ENCODE data around the gene FILIP1. TPM values are rescaled to one million over a fixed set of nuclear protein-coding genes. Genes with fewer than 3 reads are reported as not detected.
"Not testable (repeated sequence)": the region's sequence is repeated elsewhere in the genome, so short reads cannot be mapped to it uniquely, and the experiment has no call there.

FILIP1 gene
- polyA plus RNA-seq, 3 donors from 2014 or later, result not detected

- not testable (repeated sequence) for H3K4me3 Mint-ChIP-seq, H3K9me3 Mint-ChIP-seq, H3K4me1 Mint-ChIP-seq, DNase-seq, H3K36me3 Mint-ChIP-seq, H3K27ac Mint-ChIP-seq
- peaks cover 0 to 11% (median 3%) of the 10 kb centered on the region in 3 donors for H3K27me3 Mint-ChIP-seq (ENCODE audit: low read depth in 3 of 3)
Observed at GRCh38 chr6:75432809-75433208, 60.8 kb downstream of the FILIP1 start.

GRCh38 chr6:75431379-75431778 lies 62.2 kb downstream of the FILIP1 start:
- H3K36me3 Mint-ChIP-seq, result peaks cover 0 to 4% (median 0%) of the 10 kb centered on the region in 3 donors
- no peaks in the 10 kb centered on the region for H3K4me1 Mint-ChIP-seq
- no peak overlapping the region for H3K27ac Mint-ChIP-seq
- no peak for DNase-seq
- H3K4me3 Mint-ChIP-seq, result no peak overlapping the region
- H3K27me3 Mint-ChIP-seq (ENCODE audit: low read depth in 3 of 3), result peaks cover 1 to 11% (median 3%) of the 10 kb centered on the region in 3 donors
- H3K9me3 Mint-ChIP-seq, result peaks cover 0 to 3% (median under 1%) of the 10 kb centered on the region in 6 donors

- no peak for DNase-seq
- Mint-ChIP-seq H3K4me3 (no peak overlapping the region), H3K36me3 (peaks cover 0 to 4% (median 0%) of the 10 kb centered on the region in 3 donors), H3K27ac (no peak overlapping the region), H3K4me1 (no peaks in the 10 kb centered on the region), H3K27me3 (ENCODE audit: low read depth in 3 of 3) (peaks cover 1 to 10% (median 3%) of the 10 kb centered on the region in 3 donors), H3K9me3 (peaks cover 0 to 3% (median under 1%) of the 10 kb centered on the region in 6 donors)
Observed at GRCh38 chr6:75430631-75431325, 62.8 kb downstream of the FILIP1 start.

- Mint-ChIP-seq H3K4me1 (no peaks in the 10 kb centered on the region), H3K4me3 (no peak overlapping the region), H3K36me3 (peaks cover 0 to 4% (median 0%) of the 10 kb centered on the region in 3 donors), H3K9me3 (peaks cover 0 to 3% (median under 1%) of the 10 kb centered on the region in 6 donors), H3K27ac (no peak overlapping the region), H3K27me3 (ENCODE audit: low read depth in 3 of 3) (peaks cover 0 to 8% (median 1%) of the 10 kb centered on the region in 3 donors)
- no peak for DNase-seq
Observed at GRCh38 chr6:75429061-75429703, 64.4 kb downstream of the FILIP1 start.

GRCh38 chr6:75428204-75428603 lies 65.4 kb downstream of the FILIP1 start:
- no peak overlapping the region for H3K4me3 Mint-ChIP-seq
- DNase-seq, result no peak
- no peak overlapping the region for H3K27ac Mint-ChIP-seq
- H3K9me3 Mint-ChIP-seq, result peaks cover 0 to 3% (median under 1%) of the 10 kb centered on the region in 6 donors
- peaks cover 0 to 8% (median 1%) of the 10 kb centered on the region in 3 donors for H3K27me3 Mint-ChIP-seq (ENCODE audit: low read depth in 3 of 3)
- no peaks in the 10 kb centered on the region for H3K4me1 Mint-ChIP-seq
- H3K36me3 Mint-ChIP-seq, result peaks cover 0 to 4% (median 0%) of the 10 kb centered on the region in 3 donors

- Mint-ChIP-seq H3K9me3 (peaks cover 0 to 3% (median 0%) of the 10 kb centered on the region in 6 donors), H3K27ac (no peak overlapping the region), H3K36me3 (peaks cover 0 to 4% (median 0%) of the 10 kb centered on the region in 3 donors), H3K4me1 (no peaks in the 10 kb centered on the region), H3K27me3 (ENCODE audit: low read depth in 3 of 3) (peaks cover 0 to 8% (median 1%) of the 10 kb centered on the region in 3 donors), H3K4me3 (no peak overlapping the region)
- DNase-seq, result no peak
Observed at GRCh38 chr6:75427329-75427728, 66.3 kb downstream of the FILIP1 start.

GRCh38 chr6:75424618-75425548 lies 68.7 kb downstream of the FILIP1 start:
- Mint-ChIP-seq H3K4me1 (no peaks in the 10 kb centered on the region), H3K27ac (no peak overlapping the region), H3K4me3 (no peak overlapping the region), H3K27me3 (ENCODE audit: low read depth in 3 of 3) (peaks cover 0 to 1% (median 0%) of the 10 kb centered on the region in 3 donors), H3K9me3 (peaks cover 0 to 3% (median 0%) of the 10 kb centered on the region in 6 donors), H3K36me3 (peaks cover 0 to under 1% (median 0%) of the 10 kb centered on the region in 3 donors)
- DNase-seq, result no peak

- DNase-seq, result no peak
- Mint-ChIP-seq H3K36me3 (no peaks in the 10 kb centered on the region), H3K4me1 (no peaks in the 10 kb centered on the region), H3K27ac (no peak overlapping the region), H3K4me3 (no peak overlapping the region), H3K9me3 (peaks cover 0 to 3% (median 0%) of the 10 kb centered on the region in 6 donors), H3K27me3 (ENCODE audit: low read depth in 3 of 3) (peaks cover 0 to 1% (median 0%) of the 10 kb centered on the region in 3 donors)
Observed at GRCh38 chr6:75423386-75423785, 70.2 kb downstream of the FILIP1 start.

- Mint-ChIP-seq H3K36me3 (no peaks in the 10 kb centered on the region), H3K9me3 (peaks cover 0 to 6% (median 0%) of the 10 kb centered on the region in 6 donors), H3K27ac (no peak overlapping the region), H3K4me3 (no peak overlapping the region), H3K4me1 (no peaks in the 10 kb centered on the region), H3K27me3 (ENCODE audit: low read depth in 3 of 3) (no peaks in the 10 kb centered on the region)
- DNase-seq, result no peak
Observed at GRCh38 chr6:75422024-75422639, 71.5 kb downstream of the FILIP1 start.

- DNase-seq, result no peak
- Mint-ChIP-seq H3K4me1 (no peaks in the 10 kb centered on the region), H3K27me3 (ENCODE audit: low read depth in 3 of 3) (peaks cover 0 to 2% (median 0%) of the 10 kb centered on the region in 3 donors), H3K9me3 (peaks cover 0 to 6% (median 0%) of the 10 kb centered on the region in 6 donors), H3K27ac (no peak overlapping the region), H3K4me3 (no peak overlapping the region), H3K36me3 (no peaks in the 10 kb centered on the region)
Observed at GRCh38 chr6:75421316-75422023, 72.1 kb downstream of the FILIP1 start.

- Mint-ChIP-seq H3K9me3 (peaks cover 0 to 6% (median 0%) of the 10 kb centered on the region in 6 donors), H3K36me3 (no peaks in the 10 kb centered on the region), H3K27ac (no peak overlapping the region), H3K4me1 (no peaks in the 10 kb centered on the region), H3K27me3 (ENCODE audit: low read depth in 3 of 3) (peaks cover 0 to 3% (median 2%) of the 10 kb centered on the region in 3 donors), H3K4me3 (no peak overlapping the region)
- no peak for DNase-seq
Observed at GRCh38 chr6:75419980-75420379, 73.6 kb downstream of the FILIP1 start.

- no peak for DNase-seq
- H3K9me3 Mint-ChIP-seq, result peaks cover 0 to 6% (median 0%) of the 10 kb centered on the region in 6 donors
- no peak overlapping the region for H3K27ac Mint-ChIP-seq
- H3K27me3 Mint-ChIP-seq (ENCODE audit: low read depth in 3 of 3), result peaks cover 0 to 3% (median 2%) of the 10 kb centered on the region in 3 donors
- H3K36me3 Mint-ChIP-seq, result no peaks in the 10 kb centered on the region
- no peaks in the 10 kb centered on the region for H3K4me1 Mint-ChIP-seq
- H3K4me3 Mint-ChIP-seq, result no peak overlapping the region
Observed at GRCh38 chr6:75419416-75419815, 74.2 kb downstream of the FILIP1 start.

GRCh38 chr6:75418233-75418632 lies 75.4 kb downstream of the FILIP1 start:
- H3K4me1 Mint-ChIP-seq, result no peaks in the 10 kb centered on the region
- peaks cover 0 to 6% (median 0%) of the 10 kb centered on the region in 6 donors for H3K9me3 Mint-ChIP-seq
- H3K4me3 Mint-ChIP-seq, result no peak overlapping the region
- no peak for DNase-seq
- no peaks in the 10 kb centered on the region for H3K36me3 Mint-ChIP-seq
- peaks cover 1 to 3% (median 2%) of the 10 kb centered on the region in 3 donors for H3K27me3 Mint-ChIP-seq (ENCODE audit: low read depth in 3 of 3)
- H3K27ac Mint-ChIP-seq, result no peak overlapping the region
